ENCODE results near the gene SLC8A1.
"Not testable (repeated sequence)": the region's sequence is repeated elsewhere in the genome, so short reads cannot be mapped to it uniquely, and the experiment has no call there.

SLC8A1 gene

DNA sequence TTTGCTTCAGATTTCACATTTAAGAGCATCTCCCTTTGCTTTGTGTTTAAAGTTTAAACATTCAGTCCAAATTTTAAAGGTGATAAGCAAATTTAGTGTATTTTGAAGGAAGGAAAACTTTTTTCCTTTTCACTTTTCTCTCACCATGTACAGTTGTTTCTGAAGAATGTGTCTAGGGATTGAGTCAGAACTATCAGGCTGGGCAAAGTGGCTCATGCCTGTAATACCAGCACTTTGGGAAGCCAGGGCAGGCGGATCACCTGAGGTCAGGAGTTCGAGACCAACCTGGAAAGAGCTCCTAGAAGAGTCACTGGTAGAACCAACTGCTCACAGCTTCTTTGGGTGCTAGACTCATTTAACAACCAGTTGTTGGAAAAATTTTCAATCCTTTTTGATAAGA is 345.8 kb downstream of the SLC8A1 start:
- no peak overlapping the region for H3K27ac ChIP-seq
- no peak overlapping the region for H3K4me3 ChIP-seq

DNA sequence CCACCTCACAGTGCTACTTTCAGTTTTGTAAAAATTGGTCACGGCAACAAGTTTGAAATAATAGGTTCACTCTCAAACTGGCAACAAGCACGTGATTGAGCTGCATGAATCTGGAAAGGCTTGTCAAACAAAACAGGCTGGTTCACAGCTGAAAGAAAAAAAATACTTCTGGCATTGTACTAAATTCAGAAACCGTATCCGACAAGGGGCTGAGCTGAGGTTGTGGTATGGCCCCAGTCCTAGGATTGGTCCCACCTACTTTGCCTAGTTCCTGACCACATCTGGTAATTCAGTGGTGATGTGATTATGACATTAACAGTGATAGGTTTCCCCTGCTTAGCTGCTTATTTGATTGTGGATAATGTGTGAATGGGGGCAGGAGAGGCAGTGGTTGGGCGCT is 346.3 kb downstream of the SLC8A1 start:
- Histone ChIP-seq H3K27ac (no peak overlapping the region), H3K4me3 (no peak overlapping the region)

DNA sequence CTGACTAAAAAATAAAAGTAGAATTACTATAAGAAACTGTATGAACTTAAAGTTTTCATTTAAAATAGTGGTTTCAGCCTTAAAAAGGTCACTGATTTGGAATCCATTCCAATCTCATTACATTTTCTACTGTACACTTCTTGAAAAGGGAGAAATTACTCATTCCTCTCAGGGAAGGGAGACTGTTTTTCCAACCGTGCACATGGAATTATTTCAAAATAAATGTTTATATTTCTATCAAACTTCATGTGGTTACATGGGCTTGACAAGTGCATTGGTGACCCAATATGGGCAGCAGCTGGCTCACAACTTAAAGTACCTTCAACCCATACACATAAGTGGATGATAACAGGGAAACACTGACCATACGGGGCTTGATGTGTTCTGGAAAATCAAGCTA is 348.3 kb downstream of the SLC8A1 start:
- Histone ChIP-seq H3K4me3 (no peak overlapping the region), H3K27ac (no peak overlapping the region)

DNA sequence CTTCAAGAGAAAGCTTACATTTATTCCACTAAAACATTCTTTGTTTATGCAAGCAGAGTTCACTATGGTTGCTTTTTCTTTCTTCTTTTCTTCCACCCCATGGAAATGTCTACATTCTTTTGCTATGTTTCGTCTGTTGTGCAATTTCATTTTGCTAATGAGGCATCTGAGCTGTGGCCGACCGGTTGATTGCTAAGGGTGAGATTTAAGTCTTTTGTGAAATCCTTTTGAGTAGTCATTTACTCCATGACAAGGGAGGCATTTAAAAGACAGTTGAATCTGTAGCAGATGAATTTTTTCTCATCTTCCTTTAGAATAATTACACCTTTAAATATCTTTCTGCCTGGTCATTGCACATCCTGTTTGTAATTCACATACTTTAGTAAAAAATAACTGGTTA is 348.7 kb downstream of the SLC8A1 start:
- Histone ChIP-seq H3K27ac (no peak overlapping the region), H3K4me3 (no peak overlapping the region)

DNA sequence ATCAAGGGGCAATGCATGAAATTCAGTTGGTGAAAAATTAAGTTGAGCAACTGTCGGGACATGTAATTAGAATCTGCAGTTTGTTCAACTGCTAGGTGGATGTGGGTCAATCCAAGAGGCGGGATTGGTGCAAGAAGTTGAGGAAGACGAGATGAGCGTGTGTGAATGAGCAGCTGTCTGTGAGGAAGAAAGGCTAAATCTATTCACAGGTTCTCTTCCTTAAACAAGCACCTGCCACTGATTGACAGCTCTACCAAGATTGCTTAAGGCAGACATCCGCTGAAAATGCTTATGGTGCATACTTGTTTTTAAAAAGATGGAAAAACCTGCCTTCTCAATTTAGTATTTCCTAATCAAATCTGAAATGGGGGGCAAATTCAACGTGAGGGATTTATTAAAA is 349.4 kb downstream of the SLC8A1 start:
- no peak overlapping the region for H3K4me3 ChIP-seq
- no peak overlapping the region for H3K27ac ChIP-seq

DNA sequence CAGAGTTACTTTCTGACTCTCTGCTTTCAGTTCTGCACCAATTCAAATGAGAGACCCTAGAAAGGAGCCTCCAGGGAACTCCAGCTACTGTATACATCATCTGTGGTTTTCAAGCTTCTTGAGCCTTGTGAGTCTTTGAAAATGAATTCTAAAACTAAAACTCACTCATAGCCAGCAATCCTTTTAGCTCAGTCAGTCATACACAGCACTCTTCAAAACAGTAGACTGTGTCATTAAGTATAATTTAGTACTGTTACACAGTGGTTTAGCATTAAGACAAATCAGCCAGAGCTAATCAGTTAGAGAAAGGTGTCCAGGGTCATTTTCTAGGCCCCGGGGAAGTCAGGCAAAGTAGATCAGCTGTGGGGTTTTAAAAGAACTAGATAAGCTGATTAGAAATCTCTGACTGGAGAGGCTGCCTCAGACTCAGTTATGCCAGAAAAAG is 350.7 kb downstream of the SLC8A1 start:
- Histone ChIP-seq H3K27ac (no peak overlapping the region), H3K4me3 (no peak overlapping the region)

DNA sequence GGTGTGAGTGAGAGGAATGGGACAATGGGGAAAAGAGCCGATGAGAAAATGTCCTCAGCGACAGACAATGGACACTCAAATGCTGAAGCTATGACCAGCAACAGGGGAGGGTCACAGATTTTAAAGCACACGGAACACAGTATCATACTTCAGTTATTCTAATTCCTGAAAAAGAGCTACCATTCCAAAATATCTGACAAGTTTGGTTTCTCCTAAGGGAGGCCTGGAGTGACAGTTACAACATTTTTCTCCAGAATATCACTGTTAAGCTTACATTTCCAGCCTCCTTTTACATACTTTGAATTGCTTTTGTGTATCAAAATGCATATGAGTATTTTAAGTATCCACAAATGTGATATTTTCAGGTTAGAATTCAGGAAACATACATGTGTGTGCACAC is 351.2 kb downstream of the SLC8A1 start:
- H3K27ac ChIP-seq, result no peak overlapping the region
- H3K4me3 ChIP-seq, result no peak overlapping the region

DNA sequence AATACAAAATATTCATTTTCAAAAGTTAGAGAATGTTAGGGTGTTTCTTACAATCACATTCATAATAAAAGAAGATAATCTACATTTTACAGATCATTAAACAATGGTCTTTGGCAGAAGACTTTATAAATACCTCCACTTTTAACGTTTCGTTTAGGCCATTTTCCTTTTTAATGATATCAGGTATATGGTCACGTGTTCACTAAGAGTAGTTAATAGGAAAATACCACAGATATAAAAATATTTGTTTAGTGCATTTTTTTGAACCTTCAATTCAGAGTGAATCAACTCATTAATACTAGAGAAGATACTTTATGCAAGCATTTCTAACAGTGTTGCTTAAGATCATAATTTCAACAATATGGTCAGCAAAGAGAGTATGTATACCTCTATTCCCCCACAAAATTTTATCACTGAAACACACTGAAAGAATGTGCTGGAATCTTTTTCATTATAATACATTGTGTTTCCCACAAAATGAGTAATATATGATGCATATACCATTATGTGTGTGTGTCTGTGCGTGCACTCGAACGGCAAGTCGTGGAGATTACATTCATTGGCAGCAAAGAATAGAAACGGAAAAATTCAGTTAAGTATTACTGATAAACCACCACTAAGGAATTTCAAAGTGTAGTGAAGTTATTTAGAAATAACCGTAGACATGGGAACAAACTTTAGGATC is 353.0 kb downstream of the SLC8A1 start:
- H3K4me3 ChIP-seq, result no peak overlapping the region
- no peak overlapping the region for H3K27ac ChIP-seq

DNA sequence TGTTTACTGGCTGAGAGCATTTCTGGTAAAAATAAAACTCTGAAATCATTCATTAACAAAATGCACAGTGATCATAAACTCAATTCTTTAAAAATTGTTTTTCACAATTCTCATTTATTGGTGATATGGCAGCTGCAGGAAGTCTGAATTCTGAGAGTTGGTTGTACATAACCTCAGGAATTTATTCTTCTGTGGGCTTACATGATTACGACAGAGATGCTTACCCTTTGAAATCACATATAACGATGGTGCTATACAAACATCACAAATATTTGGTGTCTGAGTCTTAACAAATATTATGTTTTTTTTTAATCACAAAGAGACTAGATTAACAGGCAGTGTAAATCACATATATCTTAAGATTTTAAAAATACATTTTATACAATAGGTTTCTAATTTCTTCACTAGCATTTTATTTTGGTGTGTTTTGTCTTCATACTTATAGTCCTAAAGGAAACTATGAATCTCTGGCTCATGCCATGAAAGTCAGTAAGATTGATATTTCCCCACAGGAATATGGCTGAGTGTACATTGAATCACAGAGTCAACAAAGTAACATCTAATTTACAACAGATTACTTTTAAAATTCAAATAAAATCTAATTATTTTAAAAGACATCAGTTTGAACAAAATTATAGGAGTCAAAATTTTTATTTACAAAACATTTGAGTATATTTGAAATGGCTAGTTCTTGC is 354.1 kb downstream of the SLC8A1 start:
- H3K27ac ChIP-seq, result no peak overlapping the region

DNA sequence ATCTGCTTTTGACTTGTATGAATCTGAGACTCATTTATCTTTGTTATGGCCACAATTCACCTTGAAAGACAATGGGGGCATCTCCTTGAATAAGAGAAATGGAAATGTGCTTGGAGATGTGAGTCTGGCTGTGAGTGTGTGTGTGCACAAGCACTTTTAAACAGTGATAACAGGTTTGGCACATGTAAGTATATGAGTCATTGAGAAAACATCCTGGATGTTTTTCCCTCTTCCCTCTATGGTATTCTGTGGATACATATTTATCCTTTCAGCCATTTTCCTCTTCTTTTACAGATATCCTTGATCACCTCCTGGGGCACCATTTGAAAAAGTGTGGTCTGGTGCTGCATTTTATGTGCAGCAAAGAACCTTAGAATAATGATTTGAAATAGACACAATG is 355.5 kb downstream of the SLC8A1 start:
- H3K4me3 ChIP-seq, result no peak overlapping the region
- no peak overlapping the region for H3K27ac ChIP-seq

More for the DNA sequence above, 354.1 kb downstream of the SLC8A1 start:
- no peak overlapping the region for H3K4me3 ChIP-seq

DNA sequence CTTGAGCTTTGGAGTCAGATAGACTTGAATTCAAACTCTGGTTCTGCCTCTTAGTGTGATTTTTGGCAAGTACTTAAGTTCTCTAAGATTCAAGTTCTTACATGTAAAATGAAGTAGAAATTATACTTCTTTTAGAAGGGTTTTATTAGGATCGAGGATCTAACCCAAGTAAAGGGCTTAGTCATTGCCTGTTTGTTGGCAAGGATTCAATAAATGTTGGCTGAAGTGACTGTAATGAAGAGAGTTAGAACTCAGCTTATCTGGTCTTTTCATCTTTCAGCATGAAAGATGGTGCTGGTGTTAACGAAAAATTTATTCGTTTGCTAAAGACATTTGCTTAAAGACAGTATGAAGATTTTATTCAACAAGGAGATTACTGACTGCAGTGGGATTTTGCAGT is 356.9 kb downstream of the SLC8A1 start:
- Histone ChIP-seq H3K4me3 (no peak overlapping the region), H3K27ac (no peak overlapping the region)

DNA sequence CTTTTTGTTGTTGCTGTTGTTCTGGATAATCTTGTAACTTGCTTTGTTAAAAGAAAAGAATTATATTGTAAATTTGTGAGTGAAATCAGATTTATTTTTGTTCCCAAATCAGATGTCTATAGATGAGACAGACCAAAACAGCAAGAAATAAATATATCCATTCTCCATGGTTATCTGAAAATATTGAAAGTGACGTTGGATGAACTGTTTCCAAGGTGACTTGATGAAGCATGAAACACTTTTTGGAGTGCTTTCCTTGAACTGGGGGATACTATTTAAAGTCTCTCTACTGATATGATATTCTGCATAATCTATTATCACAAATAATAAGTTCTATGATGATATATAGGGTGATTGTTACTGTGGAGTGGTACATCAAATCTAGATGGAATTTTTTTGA is 357.4 kb downstream of the SLC8A1 start:
- no peak overlapping the region for H3K4me3 ChIP-seq
- no peak overlapping the region for H3K27ac ChIP-seq

DNA sequence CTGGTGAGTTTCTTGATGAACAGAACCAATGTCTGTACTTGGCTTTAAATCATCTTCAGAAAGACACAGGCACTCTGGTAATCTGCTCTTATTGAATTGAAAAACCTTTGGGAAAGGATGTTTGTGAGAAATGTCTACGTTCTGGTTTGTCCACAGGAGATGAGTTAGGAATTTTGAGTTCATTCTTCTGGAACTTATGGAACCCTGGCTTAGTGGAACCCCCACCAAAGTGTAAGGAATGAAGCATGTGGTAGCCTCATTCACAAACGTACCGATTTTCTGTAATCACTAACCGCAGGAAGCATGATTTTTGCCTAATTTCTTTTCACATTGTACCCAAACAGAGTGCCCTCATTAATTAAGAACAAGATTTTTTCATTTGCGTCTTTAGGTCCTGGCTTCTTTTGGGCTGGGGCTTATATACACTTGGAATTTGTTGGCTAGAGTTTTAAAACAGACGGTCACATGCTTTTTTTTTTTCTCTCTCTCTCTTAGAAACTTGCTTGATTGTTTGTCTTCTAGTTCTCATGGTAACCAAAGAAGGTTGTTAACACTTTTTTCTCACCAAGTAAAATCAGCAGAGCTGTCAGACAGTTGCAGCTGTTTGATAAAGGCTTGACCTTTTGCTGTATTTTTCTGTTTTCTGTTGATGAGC is 358.7 kb downstream of the SLC8A1 start:
- Histone ChIP-seq H3K27ac (no peak overlapping the region), H3K4me3 (no peak overlapping the region)

DNA sequence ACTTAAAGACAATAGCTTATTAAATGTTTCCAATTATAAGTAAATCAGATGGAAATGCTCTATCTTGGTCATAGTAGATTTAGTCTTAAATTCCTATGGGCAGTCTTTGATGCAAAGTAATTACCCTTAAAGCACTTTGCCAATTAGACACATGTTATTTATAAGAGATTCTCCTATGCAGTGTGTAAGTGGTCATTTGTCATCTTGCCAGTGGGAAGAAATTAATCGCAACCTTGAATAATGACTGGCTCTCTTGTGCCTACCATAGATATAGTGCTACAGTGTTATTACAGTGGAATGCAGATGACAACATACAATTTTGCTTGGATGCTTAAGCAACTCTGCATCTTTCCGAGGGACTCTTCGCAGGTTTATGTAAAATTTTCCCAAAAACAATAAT is 361.8 kb downstream of the SLC8A1 start:
- no peak overlapping the region for H3K4me3 ChIP-seq
- no peak overlapping the region for H3K27ac ChIP-seq

DNA sequence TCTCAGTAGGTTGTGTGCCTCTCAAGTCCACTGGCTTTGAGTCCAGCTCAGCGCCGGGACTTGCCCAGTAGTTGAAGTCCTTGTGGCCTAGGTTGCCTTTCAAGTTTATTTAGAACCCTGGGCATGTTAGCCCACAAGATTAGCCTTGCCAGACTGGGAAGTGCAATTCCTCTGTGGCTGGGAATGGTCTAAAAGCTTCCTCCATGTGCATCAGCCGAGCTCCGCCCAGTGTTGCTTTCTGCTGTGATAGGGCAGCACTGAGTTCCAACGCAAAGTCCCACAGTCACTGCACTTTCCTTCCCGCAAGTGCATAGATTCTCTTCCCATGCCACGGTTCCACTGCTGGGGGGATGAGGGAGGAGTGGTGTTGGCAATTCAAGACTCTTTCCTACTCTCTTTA is 364.0 kb downstream of the SLC8A1 start:
- Histone ChIP-seq H3K4me3 (no peak overlapping the region), H3K27ac (no peak overlapping the region)

DNA sequence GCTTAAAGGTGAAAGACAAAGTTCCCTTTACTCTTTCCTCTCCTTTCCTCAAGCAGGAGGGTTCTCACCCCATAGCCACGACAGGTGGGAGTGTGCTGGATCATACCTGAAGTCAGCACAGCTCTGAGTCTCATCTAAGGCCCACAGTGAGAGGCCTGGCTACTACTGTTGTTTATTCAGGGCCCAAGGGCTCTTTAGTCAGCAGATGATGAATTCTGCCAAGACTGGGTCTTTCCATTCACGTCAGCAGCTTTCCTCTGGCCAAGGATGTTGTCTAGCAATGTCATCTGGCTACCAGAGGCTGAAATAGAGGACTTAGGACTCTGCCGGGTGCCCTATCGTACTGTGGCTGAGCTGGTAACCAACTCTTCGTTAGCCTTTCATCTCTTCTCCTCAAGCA is 364.5 kb downstream of the SLC8A1 start:
- Histone ChIP-seq H3K4me3 (no peak overlapping the region), H3K27ac (no peak overlapping the region)

DNA sequence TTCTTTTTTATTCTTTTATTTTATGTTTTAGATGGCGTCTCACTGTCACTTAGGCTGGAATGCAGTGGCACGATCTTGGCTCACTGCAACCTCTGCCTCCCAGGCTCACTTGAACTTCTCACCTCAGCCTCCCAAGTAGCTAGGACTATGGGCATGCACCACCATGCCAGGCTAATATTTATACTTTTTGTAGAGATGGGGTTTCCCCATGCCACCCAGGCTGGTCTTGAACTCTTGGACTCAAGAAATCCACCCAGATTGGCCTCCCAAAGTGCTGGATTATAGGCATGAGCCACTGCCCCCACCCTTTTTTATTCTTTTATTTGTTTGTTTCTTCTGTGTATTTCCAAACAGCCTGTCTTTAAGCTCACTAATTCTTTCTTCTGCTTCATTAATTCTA is 366.1 kb downstream of the SLC8A1 start:
- H3K4me3 ChIP-seq, result no peak overlapping the region
- no peak overlapping the region for H3K27ac ChIP-seq

DNA sequence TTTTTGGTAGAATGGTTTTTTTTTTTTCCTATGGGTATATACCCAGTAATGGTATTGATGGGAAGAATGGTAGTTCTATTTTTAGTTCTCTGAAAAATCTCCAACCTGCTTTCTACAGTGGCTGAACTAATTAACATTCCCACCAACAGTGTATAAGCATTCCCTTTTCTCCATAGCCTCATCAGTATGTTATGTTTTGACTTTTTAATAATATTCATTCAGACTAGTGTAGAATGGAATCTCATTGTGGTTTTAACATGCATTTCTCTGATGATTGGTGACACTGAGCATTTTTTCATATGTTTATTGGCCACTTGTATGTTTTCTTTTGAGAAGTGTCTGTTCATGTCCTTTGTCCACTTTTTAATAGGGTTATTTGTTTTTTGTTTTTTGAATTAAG is 378.6 kb downstream of the SLC8A1 start:
- not testable (repeated sequence) for H3K4me3 ChIP-seq, H3K27ac ChIP-seq

DNA sequence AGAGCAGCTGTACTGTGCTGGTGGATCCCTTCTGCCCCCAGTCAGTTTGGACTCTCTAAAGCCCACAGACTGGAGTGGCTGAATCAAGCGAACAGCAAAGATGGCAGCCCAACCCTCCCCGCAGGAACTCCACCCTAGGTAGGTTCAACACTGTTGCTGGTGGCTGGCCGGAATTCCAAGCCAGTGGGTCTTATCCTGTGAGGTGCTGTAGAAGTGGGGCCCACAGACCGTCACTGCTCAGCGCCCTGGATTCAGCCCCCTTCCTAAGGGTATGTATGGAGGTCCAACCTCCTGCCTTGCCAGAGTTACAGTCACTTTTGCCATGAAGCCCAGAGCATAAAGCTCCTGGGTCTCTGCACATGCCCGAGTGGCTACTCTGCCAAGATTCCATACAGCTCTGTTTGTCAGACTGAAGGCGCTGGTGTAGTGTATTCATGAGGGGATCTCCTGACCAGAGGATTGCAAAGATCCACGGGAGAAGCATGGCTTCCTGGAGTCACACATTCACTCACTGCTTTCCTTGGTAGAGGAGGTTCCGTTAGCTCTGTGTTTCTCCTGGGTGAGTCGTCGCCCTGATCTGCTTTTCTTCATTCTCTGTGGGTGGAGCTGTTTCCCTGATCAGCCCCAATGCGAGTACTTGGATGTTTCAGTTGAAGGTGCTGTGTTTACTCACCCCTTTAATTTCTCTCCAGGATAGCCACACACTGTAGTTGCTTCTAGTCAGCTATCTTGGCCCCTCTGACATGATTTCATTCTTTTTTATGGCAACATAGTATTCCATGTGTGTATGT is 379.3 kb downstream of the SLC8A1 start:
- no peak overlapping the region for H3K27ac ChIP-seq
- H3K4me3 ChIP-seq, result no peak overlapping the region

DNA sequence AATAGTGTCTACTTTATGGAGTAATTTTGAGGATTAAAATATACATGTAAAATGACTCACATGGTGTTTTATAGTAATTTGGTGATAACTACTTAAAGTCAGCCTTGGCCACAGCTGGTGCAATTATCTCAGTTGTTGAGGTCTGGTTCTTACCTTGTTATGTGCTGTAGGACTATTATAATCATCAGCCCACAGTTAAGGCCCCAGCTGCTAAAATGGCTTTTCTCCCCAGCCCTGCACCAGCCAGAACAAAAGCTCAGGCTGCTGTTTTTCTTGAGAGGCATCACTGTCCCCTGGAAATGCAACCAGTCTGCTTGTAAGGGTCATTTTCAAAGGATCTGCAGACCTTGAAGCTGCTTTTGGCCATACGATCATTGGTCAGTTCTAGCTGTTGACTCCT is 389.5 kb downstream of the SLC8A1 start:
- Histone ChIP-seq H3K27ac (no peak overlapping the region), H3K4me3 (no peak overlapping the region)

DNA sequence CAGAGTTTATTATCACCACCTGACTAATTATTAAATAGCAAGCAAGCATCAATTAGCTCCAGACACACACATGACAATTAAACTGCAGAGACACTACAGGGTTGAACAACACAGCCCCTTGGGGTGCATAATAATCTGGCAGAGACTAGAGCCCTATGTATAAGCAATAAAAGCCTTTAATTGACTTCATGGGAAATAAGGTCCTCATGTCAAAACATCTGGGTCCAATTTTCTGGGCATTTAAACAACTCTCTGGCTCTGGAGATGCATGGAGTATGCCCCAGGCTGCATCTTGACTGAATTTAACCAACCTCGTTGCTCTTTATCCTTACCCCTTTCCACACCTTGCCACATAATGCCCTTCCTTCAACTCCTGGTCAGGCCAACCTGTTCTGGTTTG is 402.1 kb downstream of the SLC8A1 start:
- H3K27ac ChIP-seq, result no peak overlapping the region
- H3K4me3 ChIP-seq, result no peak overlapping the region
